HL-60 (cell line): ENCODE data around the gene RAB13.

Experiments used
- DNase-seq, 2 experiments: peaks; one replicate each; pipeline ENCODE4 v3.0.0-alpha.2; 2010 to 2020; ENCODE audit warnings: low read depth in 1 of 2, low spot score in 1 of 2
- H3K27ac ChIP-seq: fragments of 250-450 bp; sonication (Bioruptor Pico); replicated peaks from 2 replicates; pipeline ENCODE4 v1.5.1; 2020; ENCODE audit warnings: mild to moderate bottlenecking, moderate library complexity
- H3K27me3 ChIP-seq: fragments of 250-450 bp; sonication (Bioruptor Pico); 2 replicates; pipeline ENCODE4 v1.5.1; 2021; ENCODE audit warnings: mild to moderate bottlenecking, moderate library complexity; ENCODE audit not compliant: insufficient read depth, poor library complexity, severe bottlenecking
- H3K4me3 ChIP-seq: replicated peaks from 2 replicates; pipeline ENCODE4 v1.5.1; 2011; ENCODE audit warnings: mild to moderate bottlenecking, control low read depth, low read length; ENCODE audit not compliant: insufficient read depth
- CTCF ChIP-seq: IDR thresholded peaks from one replicate; pipeline ENCODE4 v1.5.1; 2011; ENCODE audit warnings: low read length, control low read depth, inconsistent platforms; ENCODE audit not compliant: insufficient read depth
- GABPA ChIP-seq: IDR thresholded peaks from 2 replicates; pipeline ENCODE4 v1.6.1; 2012; ENCODE audit warnings: low read depth
- POLR2AphosphoS5 ChIP-seq: IDR thresholded peaks from 2 replicates; pipeline ENCODE4 v1.6.1; 2012; ENCODE audit warnings: low read depth
- REST ChIP-seq: IDR thresholded peaks from 2 replicates; pipeline ENCODE4 v1.6.1; 2012; ENCODE audit warnings: low read depth; ENCODE audit not compliant: insufficient replicate concordance
- SPI1 ChIP-seq: IDR thresholded peaks from 2 replicates; pipeline ENCODE4 v1.6.1; 2012; ENCODE audit warnings: low read depth, mild to moderate bottlenecking, borderline replicate concordance

Gene RAB13

GRCh38 chr1:153977250-153978240, 8.6 kb downstream of the RAB13 start, which contains the start of gene JTB:
JTB (minus strand) TSS chr1:153977674; CDS start chr1:153977252, 422 bp downstream.
- Histone ChIP-seq H3K27ac (peak within 1 kb of the TSS; percentile 86), H3K4me3 (peak within 1 kb of the TSS; percentile 77), H3K27me3 (no peaks in the 10 kb centered on the region)
- TF ChIP-seq GABPA = 0 out of 2 replicates have a peak, but pooled peaks have one; percentile 4
- TF ChIP-seq SPI1 = no peak
- peak; percentile 60 for TF ChIP-seq REST
- peak; percentile 70 for TF ChIP-seq POLR2AphosphoS5
- DNase-seq = peak; percentile 84 to 91

- Histone ChIP-seq H3K27me3 (no peaks in the 10 kb centered on the region), H3K27ac (peak overlapping the region; percentile 86), H3K4me3 (peak overlapping the region; percentile 77)
- DNase-seq = no peak
- TF ChIP-seq SPI1 (no peak), GABPA (no peak), CTCF (no peak), POLR2AphosphoS5 (no peak), REST (no peak)
Measured at GRCh38 chr1:153976819-153977249, 9.3 kb downstream of the RAB13 start.

GRCh38 chr1:153973525-153973924, 12.6 kb downstream of the RAB13 start:
- no peaks in the 10 kb centered on the region for H3K27me3 ChIP-seq
- no peak overlapping the region for H3K27ac ChIP-seq
- 0 out of 2 replicates have a peak, but pooled peaks have one; percentile 38 for TF ChIP-seq POLR2AphosphoS5
- no peak for TF ChIP-seq GABPA
- no peak for DNase-seq
- H3K4me3 ChIP-seq = no peak overlapping the region

- DNase-seq = no peak
- H3K27ac ChIP-seq = no peak overlapping the region
- H3K4me3 ChIP-seq = no peak overlapping the region
- no peaks in the 10 kb centered on the region for H3K27me3 ChIP-seq
- no peak for TF ChIP-seq REST
- TF ChIP-seq CTCF = no peak
- TF ChIP-seq GABPA = no peak
- no peak for TF ChIP-seq SPI1
- no peak for TF ChIP-seq POLR2AphosphoS5
Measured at GRCh38 chr1:153973071-153973470, 13.1 kb downstream of the RAB13 start.
